Keratinocyte (primary cell): ENCODE data around the gene FOXA2.

ENCODE experiments used
- CTCF ChIP-seq, 3 experiments: IDR thresholded peaks in 1 of 3; conservative IDR thresholded peaks in 1 of 3; optimal IDR thresholded peaks in 1 of 3; 2 replicates in 2 of 3; 3 replicates in 1 of 3; pipeline versions ENCODE3 to v1.5.1; 2011; ENCODE audit warnings: low read length in 3 of 3, mild to moderate bottlenecking in 3 of 3, moderate library complexity in 2 of 3, control low read depth in 1 of 3, inconsistent platforms in 1 of 3; ENCODE audit not compliant: insufficient read depth in 2 of 3; ENCODE audit errors: extremely low read depth in 1 of 3
- EZH2 ChIP-seq: IDR thresholded peaks from one replicate; pipeline ENCODE4 v1.6.1; 2012; ENCODE audit warnings: inconsistent platforms, mild to moderate bottlenecking, low read length, moderate library complexity

GRCh38 chr20:22585786-22586493 lies 1.6 kb upstream of the FOXA2 start:
- TF ChIP-seq CTCF (optimal IDR thresholded peaks at IDR 0.05 in 1 of 3, IDR thresholded peaks at IDR 0.05 in 1 of 3, conservative IDR thresholded peaks at IDR 0.05 in 1 of 3; ENCODE audit: extremely low read depth in 1 of 3, insufficient read depth in 2 of 3, low read length in 3 of 3) (no peak), EZH2 (peak; percentile 83)
